Mesenchymal stem cell (in vitro differentiated cells and primary cell): ENCODE measurements around the gene CAT.
A peak's percentile ranks its signal among the peaks of the same experiment; 100 is the strongest.

ENCODE experiments used
- DNase-seq: peaks from one replicate; pipeline ENCODE4 v3.0.0-alpha.2; 2013
- H2AFZ ChIP-seq: one replicate; pipeline ENCODE4 v1.6.1; 2013; ENCODE audit warnings: low read depth, mild to moderate bottlenecking, control low read depth, inconsistent platforms, low read length, moderate library complexity
- H2AK5ac ChIP-seq: 2 replicates; pipeline ENCODE4 v1.6.1; 2013; ENCODE audit warnings: low read length, moderate library complexity, mild to moderate bottlenecking, inconsistent platforms; ENCODE audit not compliant: severe bottlenecking
- H2BK120ac ChIP-seq: one replicate; pipeline ENCODE4 v1.6.1; 2013; ENCODE audit warnings: low read depth, mild to moderate bottlenecking, inconsistent platforms, low read length, moderate library complexity
- H2BK12ac ChIP-seq, 2 experiments: one replicate each; pipeline ENCODE4 v1.6.1; 2013; ENCODE audit warnings: inconsistent platforms in 2 of 2, low read length in 2 of 2, mild to moderate bottlenecking in 2 of 2, moderate library complexity in 2 of 2, control low read depth in 1 of 2
- H2BK15ac ChIP-seq: one replicate; pipeline ENCODE4 v1.6.1; 2013; ENCODE audit warnings: mild to moderate bottlenecking, low read depth, inconsistent platforms; ENCODE audit not compliant: poor library complexity, severe bottlenecking
- H2BK5ac ChIP-seq: 2 replicates; pipeline ENCODE4 v1.6.1; 2013; ENCODE audit warnings: low read depth, mild to moderate bottlenecking, low read length, control low read depth, inconsistent platforms; ENCODE audit not compliant: poor library complexity, severe bottlenecking
- H3K14ac ChIP-seq, 2 experiments: one replicate each; pipeline ENCODE4 v1.6.1; 2013; ENCODE audit warnings: inconsistent platforms in 2 of 2, low read length in 2 of 2, control low read depth in 1 of 2, mild to moderate bottlenecking in 1 of 2, moderate library complexity in 1 of 2
- H3K18ac ChIP-seq, 2 experiments: one replicate each; pipeline ENCODE4 v1.6.1; 2013; ENCODE audit warnings: inconsistent platforms in 2 of 2, low read length in 2 of 2, control low read depth in 1 of 2, low read depth in 1 of 2, mild to moderate bottlenecking in 1 of 2
- H3K23ac ChIP-seq, 2 experiments: one replicate each; pipeline ENCODE4 v1.6.1; 2013; ENCODE audit warnings: inconsistent platforms in 2 of 2, low read length in 2 of 2, mild to moderate bottlenecking in 2 of 2, moderate library complexity in 2 of 2, control low read depth in 1 of 2
- H3K27ac ChIP-seq: 2 replicates; pipeline ENCODE4 v1.5.1; 2013; ENCODE audit warnings: mild to moderate bottlenecking, moderate library complexity, low read length, control low read depth, inconsistent platforms; ENCODE audit not compliant: poor library complexity, severe bottlenecking
- H3K27me3 ChIP-seq, 2 experiments: 2 replicates each; pipeline versions ENCODE4 v1.6.1 to v1.7.0; 2013; ENCODE audit warnings: low read length in 2 of 2, mild to moderate bottlenecking in 2 of 2, moderate library complexity in 2 of 2, control low read depth in 1 of 2, inconsistent platforms in 1 of 2; ENCODE audit not compliant: control insufficient read depth in 1 of 2, insufficient read depth in 1 of 2
- H3K36me3 ChIP-seq, 2 experiments: 2 replicates each; pipeline versions ENCODE4 v1.6.1 to v1.7.0; 2013; ENCODE audit warnings: low read length in 2 of 2, control low read depth in 1 of 2, inconsistent platforms in 1 of 2, low read depth in 1 of 2, mild to moderate bottlenecking in 1 of 2; ENCODE audit not compliant: insufficient read depth in 2 of 2, control insufficient read depth in 1 of 2
- H3K4ac ChIP-seq, 2 experiments: one replicate each; pipeline ENCODE4 v1.6.1; 2013; ENCODE audit warnings: inconsistent platforms in 2 of 2, low read length in 2 of 2, mild to moderate bottlenecking in 2 of 2, moderate library complexity in 2 of 2, control low read depth in 1 of 2, low read depth in 1 of 2
- H3K4me1 ChIP-seq: 2 replicates; pipeline ENCODE4 v1.6.1; 2013; ENCODE audit warnings: low read depth, low read length, control low read depth; ENCODE audit not compliant: control insufficient read depth, insufficient read depth
- H3K4me2 ChIP-seq: 2 replicates; pipeline ENCODE4 v1.6.1; 2013; ENCODE audit warnings: low read length, mild to moderate bottlenecking, inconsistent platforms; ENCODE audit not compliant: poor library complexity, severe bottlenecking
- H3K4me3 ChIP-seq, 2 experiments: 2 replicates each; pipeline versions ENCODE4 v1.5.1 to v1.7.0; 2013; ENCODE audit warnings: low read length in 2 of 2, mild to moderate bottlenecking in 2 of 2, control low read depth in 1 of 2, low read depth in 1 of 2; ENCODE audit not compliant: insufficient read depth in 1 of 2
- H3K79me1 ChIP-seq: replicated peaks from 2 replicates; pipeline ENCODE4 v1.6.1; 2013; ENCODE audit warnings: mild to moderate bottlenecking, control low read depth, low read length, inconsistent platforms; ENCODE audit not compliant: poor library complexity, severe bottlenecking
- H3K9ac ChIP-seq: 2 replicates; pipeline ENCODE4 v1.7.0; 2013; ENCODE audit warnings: mild to moderate bottlenecking, low read length, moderate library complexity
- H3K9me3 ChIP-seq: 2 replicates; pipeline ENCODE4 v1.7.0; 2013; ENCODE audit warnings: mild to moderate bottlenecking, low read length; ENCODE audit not compliant: control insufficient read depth
- H4K8ac ChIP-seq: one replicate; pipeline ENCODE4 v1.6.1; 2013; ENCODE audit warnings: inconsistent platforms, mild to moderate bottlenecking, low read length, moderate library complexity
- H4K91ac ChIP-seq: one replicate; pipeline ENCODE4 v1.6.1; 2013; ENCODE audit warnings: mild to moderate bottlenecking, low read length, inconsistent platforms
- WGBS: methylation state at CpG from one replicate; pipeline ENCODE4 v1.1.7; 2013; ENCODE audit warnings: mixed read lengths; 5-methylcytosine and 5-hydroxymethylcytosine counted together

CAT gene

DNA sequence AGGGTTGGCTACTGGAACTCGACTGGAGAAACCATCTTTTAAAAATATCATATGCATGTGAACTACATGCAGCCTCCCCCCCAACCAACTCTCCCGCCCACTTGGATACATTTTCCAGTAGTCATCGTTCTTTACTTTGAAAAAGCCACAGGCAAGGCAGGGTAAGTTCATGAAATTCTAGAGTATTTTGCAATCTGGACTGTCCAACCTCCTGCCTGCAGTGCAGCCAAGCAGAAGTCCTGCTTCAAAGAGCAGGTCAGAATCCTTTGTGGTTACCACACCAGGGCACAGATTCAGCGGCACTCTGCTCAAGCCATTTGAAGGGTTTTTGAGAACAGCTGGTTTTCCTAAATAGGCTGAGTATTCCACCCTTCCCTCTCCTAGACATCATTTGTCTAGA is 62.8 kb downstream of the CAT start:
- Histone ChIP-seq H2BK5ac (no peak overlapping the region), H3K9me3 (no peaks in the 10 kb centered on the region), H2BK15ac (no peak overlapping the region), H3K4me2 (no peak overlapping the region), H2AFZ (no peak overlapping the region), H3K4me1 (peaks cover 8% of the 10 kb centered on the region), H3K27me3 (peaks cover 0 to 1% of the 10 kb centered on the region in 2 experiments), H3K36me3 (no peaks in the 10 kb centered on the region), H3K9ac (peak overlapping the region; percentile 18), H3K79me1 (no peaks in the 10 kb centered on the region), H4K91ac (no peak overlapping the region), H3K14ac (no peak overlapping the region), H3K18ac (no peak overlapping the region), H3K23ac (no peak overlapping the region), H3K4me3 (no peak overlapping the region), H4K8ac (no peak overlapping the region), H2BK120ac (no peak overlapping the region), H3K27ac (peak overlapping the region; percentile 68), H2BK12ac (no peak overlapping the region), H3K4ac (no peak overlapping the region), H2AK5ac (no peak overlapping the region)
- peak; percentile 34 for DNase-seq
- WGBS, result 77% methylated on average over 4 of the region's 4 CpGs

DNA sequence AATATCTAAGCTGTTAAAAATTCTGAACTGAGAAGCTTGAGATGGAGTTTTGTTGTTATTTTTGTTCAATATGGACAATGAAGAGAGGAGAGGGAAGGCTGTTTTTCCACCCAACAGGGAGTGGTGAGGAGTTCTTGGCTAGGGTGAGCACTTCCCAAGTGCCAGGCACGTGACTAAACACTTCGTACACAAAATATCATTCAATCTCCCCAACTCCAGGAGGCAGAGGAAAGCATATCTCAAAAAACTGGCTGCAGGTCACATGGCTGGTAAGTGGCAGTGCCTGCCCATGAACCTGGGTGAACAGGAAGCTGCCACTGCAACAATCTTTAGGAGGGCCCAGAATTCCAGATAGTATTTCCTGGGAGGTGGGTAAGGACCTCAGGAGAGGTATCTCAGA is 63.2 kb downstream of the CAT start:
- no peaks in the 10 kb centered on the region for H3K79me1 ChIP-seq
- no peak overlapping the region for H2AFZ ChIP-seq
- no peaks in the 10 kb centered on the region for H3K36me3 ChIP-seq
- H3K4me3 ChIP-seq, result no peak overlapping the region
- H2BK5ac ChIP-seq, result no peak overlapping the region
- no peak overlapping the region for H2AK5ac ChIP-seq
- DNase-seq, result no peak
- no peak overlapping the region for H2BK15ac ChIP-seq
- H3K14ac ChIP-seq, result no peak overlapping the region
- H2BK120ac ChIP-seq, result no peak overlapping the region
- no peaks in the 10 kb centered on the region for H3K27me3 ChIP-seq
- 79% methylated on average over 2 of the region's 2 CpGs for WGBS
- peaks cover 8% of the 10 kb centered on the region for H3K4me1 ChIP-seq
- H3K23ac ChIP-seq, result no peak overlapping the region
- H3K27ac ChIP-seq, result peak overlapping the region; percentile 68
- peak overlapping the region; percentile 18 for H3K9ac ChIP-seq
- H3K9me3 ChIP-seq, result no peaks in the 10 kb centered on the region
- H4K8ac ChIP-seq, result no peak overlapping the region
- H3K4ac ChIP-seq, result no peak overlapping the region
- no peak overlapping the region for H4K91ac ChIP-seq
- H2BK12ac ChIP-seq, result no peak overlapping the region
- peak overlapping the region; percentile 27 for H3K4me2 ChIP-seq
- H3K18ac ChIP-seq, result no peak overlapping the region

DNA sequence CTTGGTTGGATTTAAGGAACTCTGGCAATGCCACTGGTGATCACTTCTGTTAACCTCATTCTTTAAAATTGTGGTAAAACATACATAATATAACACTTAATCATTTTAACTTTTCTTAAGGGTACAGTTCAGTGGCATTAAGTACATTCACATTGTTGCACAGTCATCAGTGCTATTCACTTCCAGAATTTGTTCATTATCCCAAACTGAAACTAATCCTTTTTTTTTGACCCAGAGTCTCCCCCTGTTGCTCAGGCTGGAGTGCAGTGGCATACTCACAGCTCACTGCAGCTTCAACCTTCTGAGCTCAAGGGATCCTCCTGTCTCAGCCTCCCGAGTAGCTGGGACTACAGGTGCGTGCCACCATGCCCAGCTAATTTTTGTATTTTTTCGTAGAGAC is 64.2 kb downstream of the CAT start:
- Histone ChIP-seq H2BK15ac (no peak overlapping the region), H4K8ac (no peak overlapping the region), H3K4ac (no peak overlapping the region), H2BK12ac (no peak overlapping the region), H2BK120ac (no peak overlapping the region), H3K4me1 (peaks cover 8% of the 10 kb centered on the region), H4K91ac (no peak overlapping the region), H3K9me3 (no peaks in the 10 kb centered on the region), H3K4me2 (no peak overlapping the region), H3K27ac (no peak overlapping the region), H2AFZ (no peak overlapping the region), H3K4me3 (no peak overlapping the region), H2AK5ac (no peak overlapping the region), H3K9ac (no peak overlapping the region), H3K18ac (no peak overlapping the region), H3K27me3 (no peaks in the 10 kb centered on the region), H3K36me3 (no peaks in the 10 kb centered on the region), H2BK5ac (no peak overlapping the region), H3K23ac (no peak overlapping the region), H3K79me1 (no peaks in the 10 kb centered on the region), H3K14ac (no peak overlapping the region)
- DNase-seq, result no peak
- 88% methylated on average over 3 of the region's 3 CpGs for WGBS

GRCh38 chr11:34505874-34506273 is 67.1 kb downstream of the CAT start:
- Histone ChIP-seq H2BK5ac (no peak overlapping the region), H4K91ac (no peak overlapping the region), H3K27ac (no peak overlapping the region), H2BK15ac (no peak overlapping the region), H3K18ac (no peak overlapping the region), H3K4me2 (no peak overlapping the region), H3K79me1 (no peaks in the 10 kb centered on the region), H3K36me3 (no peaks in the 10 kb centered on the region), H3K9me3 (no peaks in the 10 kb centered on the region), H4K8ac (no peak overlapping the region), H3K4me3 (no peak overlapping the region), H2AFZ (no peak overlapping the region), H3K4ac (no peak overlapping the region), H3K14ac (no peak overlapping the region), H3K27me3 (no peaks in the 10 kb centered on the region), H2AK5ac (no peak overlapping the region), H3K23ac (no peak overlapping the region), H3K9ac (no peak overlapping the region), H3K4me1 (peaks cover 8% of the 10 kb centered on the region), H2BK12ac (no peak overlapping the region), H2BK120ac (no peak overlapping the region)
- no peak for DNase-seq
- WGBS, result 90% methylated on average over 2 of the region's 5 CpGs
